Stimulated activated memory B cell treated with anti-CD40 and anti-IgM and Interleukin-4, amounts not matched to agents 10 μg/mL and 1 μg/mL and 100 μg/mL, for 72 hours (primary cell): ENCODE results near the gene UQCRC2.
"Not testable (repeated sequence)": the region's sequence is repeated elsewhere in the genome, so short reads cannot be mapped to it uniquely, and the experiment has no call there.

ENCODE experiments used
- ATAC-seq: fragments of 150-1000 bp; cut with Tn5 transposase; 2 replicates; pipeline ENCODE4 v1.10.0; 2021
- H3K27ac Mint-ChIP-seq: one replicate; pipeline ENCODE4 v1.8.0; 2022; ENCODE audit warnings: mild to moderate bottlenecking, mixed read lengths
- H3K27me3 Mint-ChIP-seq: one replicate; pipeline ENCODE4 v1.8.0; 2022; ENCODE audit warnings: mixed read lengths
- H3K36me3 Mint-ChIP-seq: one replicate; pipeline ENCODE4 v1.8.0; 2022; ENCODE audit warnings: mixed read lengths
- H3K4me1 Mint-ChIP-seq: one replicate; pipeline ENCODE4 v1.8.0; 2022; ENCODE audit warnings: mixed read lengths
- H3K4me3 Mint-ChIP-seq: one replicate; pipeline ENCODE4 v1.8.0; 2022; ENCODE audit warnings: mild to moderate bottlenecking, moderate library complexity, mixed read lengths
- H3K9me3 Mint-ChIP-seq: one replicate; pipeline ENCODE4 v1.8.0; 2022; ENCODE audit warnings: mixed read lengths

UQCRC2 gene

GRCh38 chr16:21994856-21995465 is 41.8 kb downstream of the UQCRC2 start:
- Mint-ChIP-seq H3K9me3 (no peaks in the 10 kb centered on the region), H3K27me3 (no peaks in the 10 kb centered on the region), H3K4me3 (no peak overlapping the region), H3K36me3 (no peaks in the 10 kb centered on the region), H3K4me1 (no peaks in the 10 kb centered on the region), H3K27ac (no peak overlapping the region)
- no peak for ATAC-seq

DNA sequence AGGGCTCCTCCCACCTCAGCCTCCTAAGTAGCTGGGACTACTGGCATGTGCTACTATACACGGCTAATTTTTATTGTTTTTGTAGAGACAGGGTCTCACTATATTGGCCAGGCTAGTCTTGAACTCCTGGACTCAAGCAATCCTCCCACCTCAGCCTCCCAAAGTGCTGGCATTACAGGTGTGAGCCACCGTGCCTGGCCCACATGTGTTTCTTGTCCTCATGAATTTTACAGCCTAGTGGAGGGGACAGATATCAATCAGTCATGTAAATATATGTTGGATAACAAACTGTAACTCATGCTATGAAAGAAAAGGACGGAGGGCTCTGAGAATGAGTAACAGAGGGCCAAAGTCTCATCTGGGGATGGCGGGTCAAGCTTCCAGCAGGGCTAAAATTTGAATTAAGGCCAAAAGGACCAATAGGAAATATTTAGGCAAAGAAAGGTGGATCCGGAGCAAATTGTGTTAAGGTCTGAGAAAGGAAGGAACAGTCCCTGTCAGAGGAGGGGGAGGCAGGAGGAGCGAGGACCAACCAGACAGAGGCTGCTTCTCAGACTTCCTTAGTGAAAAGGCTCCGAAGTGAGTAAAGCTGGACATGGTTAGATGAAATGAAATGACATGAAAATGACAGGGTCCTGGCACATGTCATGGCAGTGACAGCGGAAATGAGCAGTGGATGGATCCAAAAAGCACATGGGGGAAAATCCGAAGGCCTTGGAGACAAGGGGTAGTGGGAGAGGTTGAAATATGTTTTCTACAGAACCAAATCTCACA is 43.9 kb downstream of the UQCRC2 start:
- Mint-ChIP-seq H3K27me3 (no peaks in the 10 kb centered on the region), H3K9me3 (no peaks in the 10 kb centered on the region), H3K27ac (no peak overlapping the region), H3K36me3 (no peaks in the 10 kb centered on the region), H3K4me3 (no peak overlapping the region), H3K4me1 (peaks cover 12% of the 10 kb centered on the region)
- ATAC-seq, result no peak

DNA sequence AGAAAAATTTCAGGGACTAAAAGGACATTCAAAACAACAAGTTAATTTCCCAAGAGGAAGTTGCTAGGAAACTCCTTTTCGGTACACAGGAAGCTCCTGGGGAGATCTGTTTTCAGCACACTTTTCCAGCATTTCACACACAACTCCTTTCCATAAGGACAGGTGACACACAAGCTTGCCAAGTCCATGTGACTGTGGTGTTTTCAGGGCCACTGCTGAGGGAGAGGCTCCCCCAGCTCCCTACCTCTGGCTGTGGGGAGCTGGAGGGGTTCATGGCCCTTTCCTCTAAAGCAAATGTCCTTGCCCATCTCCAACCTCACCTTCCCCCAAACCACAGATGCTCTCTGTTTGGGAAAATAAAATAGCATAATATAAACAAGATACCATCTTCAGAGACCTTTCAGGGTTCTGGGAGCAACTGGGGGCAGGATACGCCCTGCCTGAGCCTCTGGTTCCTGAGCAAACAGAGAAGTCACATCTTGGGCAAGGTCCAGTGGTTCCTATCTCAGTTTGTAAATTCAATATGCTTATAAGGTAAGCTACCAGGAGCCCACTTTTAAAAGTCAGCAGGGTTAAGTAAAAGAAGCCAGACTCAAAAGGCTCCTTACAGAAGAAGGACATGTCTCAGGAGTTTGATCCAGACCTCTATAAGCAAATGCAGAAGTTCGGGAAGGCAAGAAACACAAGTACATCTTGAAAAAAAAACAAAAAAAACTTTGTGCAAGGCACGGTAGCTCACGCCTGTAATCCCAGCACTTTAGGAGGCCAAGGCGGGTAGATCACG is 44.7 kb downstream of the UQCRC2 start:
- H3K27ac Mint-ChIP-seq, result no peak overlapping the region
- H3K4me3 Mint-ChIP-seq, result no peak overlapping the region
- no peaks in the 10 kb centered on the region for H3K9me3 Mint-ChIP-seq
- no peaks in the 10 kb centered on the region for H3K27me3 Mint-ChIP-seq
- H3K36me3 Mint-ChIP-seq, result no peaks in the 10 kb centered on the region
- peaks cover 12% of the 10 kb centered on the region for H3K4me1 Mint-ChIP-seq
- ATAC-seq, result no peak

GRCh38 chr16:22001591-22001990 is 48.4 kb downstream of the UQCRC2 start:
- no peaks in the 10 kb centered on the region for H3K9me3 Mint-ChIP-seq
- peaks cover 14% of the 10 kb centered on the region for H3K4me1 Mint-ChIP-seq
- no peak for ATAC-seq
- no peaks in the 10 kb centered on the region for H3K36me3 Mint-ChIP-seq
- peak overlapping the region; percentile 61 for H3K27ac Mint-ChIP-seq
- H3K4me3 Mint-ChIP-seq, result no peak overlapping the region
- no peaks in the 10 kb centered on the region for H3K27me3 Mint-ChIP-seq

DNA sequence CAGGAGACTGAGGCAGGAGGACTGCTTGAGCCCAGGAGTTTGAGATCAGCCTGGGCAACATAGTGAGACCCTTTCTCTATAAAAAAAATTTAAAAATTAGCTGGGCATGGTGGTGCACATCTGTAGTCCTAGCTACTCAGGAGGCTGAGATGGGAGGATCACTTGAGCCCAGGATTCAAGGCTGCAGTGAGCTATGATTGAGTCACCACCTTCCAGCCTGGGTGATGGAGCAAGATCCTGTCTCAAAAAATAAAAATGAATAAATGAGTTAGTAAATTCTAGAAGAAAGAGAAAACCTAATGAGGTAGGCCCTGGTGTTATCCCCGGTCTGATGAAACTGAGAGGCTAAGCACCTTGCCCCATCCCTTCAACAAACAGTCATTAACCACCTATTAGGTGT is 48.9 kb downstream of the UQCRC2 start:
- H3K9me3 Mint-ChIP-seq, H3K27ac Mint-ChIP-seq: not testable (repeated sequence)
- H3K4me1 Mint-ChIP-seq, result peaks cover 18% of the 10 kb centered on the region

GRCh38 chr16:22003195-22003594 is 50.0 kb downstream of the UQCRC2 start:
- Mint-ChIP-seq H3K27me3 (no peaks in the 10 kb centered on the region), H3K27ac (no peak overlapping the region), H3K36me3 (no peaks in the 10 kb centered on the region), H3K4me3 (no peak overlapping the region), H3K9me3 (no peaks in the 10 kb centered on the region), H3K4me1 (peaks cover 25% of the 10 kb centered on the region)
- ATAC-seq, result no peak

More for the DNA sequence above, 48.9 kb downstream of the UQCRC2 start:
- H3K36me3 Mint-ChIP-seq, H3K4me3 Mint-ChIP-seq, H3K27me3 Mint-ChIP-seq, ATAC-seq: not testable (repeated sequence)

DNA sequence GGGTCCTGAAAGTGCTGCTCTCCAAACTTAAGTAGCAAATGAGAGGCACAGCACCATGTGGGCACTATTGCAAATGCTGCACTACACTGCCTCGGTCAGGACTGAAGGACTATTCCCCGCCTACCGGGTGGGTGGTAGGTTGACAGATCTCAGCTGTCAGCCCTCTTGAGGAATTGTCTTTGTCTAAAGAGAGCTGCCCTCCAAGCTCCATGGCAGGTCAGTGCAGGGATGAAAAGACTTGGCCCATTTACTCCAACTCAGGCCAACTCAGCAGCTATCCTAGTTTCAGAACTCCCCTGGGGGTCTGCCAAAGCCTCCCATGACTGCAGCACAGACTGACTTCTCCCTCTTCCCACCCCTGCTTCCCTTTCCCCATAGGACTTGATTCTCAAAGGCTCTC is 51.2 kb downstream of the UQCRC2 start:
- no peaks in the 10 kb centered on the region for H3K27me3 Mint-ChIP-seq
- H3K4me3 Mint-ChIP-seq, result no peak overlapping the region
- no peak for ATAC-seq
- no peaks in the 10 kb centered on the region for H3K36me3 Mint-ChIP-seq
- no peaks in the 10 kb centered on the region for H3K9me3 Mint-ChIP-seq
- H3K4me1 Mint-ChIP-seq, result peaks cover 36% of the 10 kb centered on the region
- H3K27ac Mint-ChIP-seq, result no peak overlapping the region

DNA sequence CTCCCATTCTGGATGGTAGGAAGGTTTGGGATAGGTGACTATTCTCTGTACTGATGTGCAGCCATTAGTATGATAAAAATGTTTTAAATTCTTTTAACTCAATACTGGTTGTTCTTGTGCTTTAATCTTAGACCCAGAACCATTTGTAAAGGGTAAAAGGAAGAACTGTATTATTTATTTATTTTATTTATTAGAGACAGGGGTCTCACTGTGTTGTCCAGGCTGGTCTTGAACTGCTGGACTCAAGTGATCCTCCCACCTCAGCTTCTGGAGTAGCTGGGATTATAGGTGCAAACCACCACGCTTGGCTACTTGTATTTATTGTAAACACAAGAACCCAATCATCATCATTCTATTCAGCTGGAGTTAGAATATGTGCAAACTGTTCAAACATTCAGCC is 52.6 kb downstream of the UQCRC2 start:
- no peaks in the 10 kb centered on the region for H3K27me3 Mint-ChIP-seq

DNA sequence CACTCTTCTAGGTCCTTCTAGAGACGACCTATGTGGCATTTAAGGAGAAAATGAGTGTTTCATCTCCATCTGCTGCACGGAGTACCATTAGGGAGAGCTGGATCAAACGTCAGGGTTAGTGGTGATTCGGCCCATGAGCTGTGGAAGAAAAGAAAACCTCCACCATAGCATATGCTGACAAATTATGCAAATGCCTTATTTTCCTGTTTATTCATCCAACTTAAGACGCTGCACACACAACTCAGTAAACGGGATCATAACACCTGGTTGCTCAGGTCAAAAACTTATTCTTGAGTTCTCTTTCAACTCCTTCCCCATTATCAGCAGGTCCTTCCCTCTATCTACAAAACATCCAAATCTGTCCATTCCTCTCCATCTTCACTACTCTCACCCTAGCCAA is 53.5 kb downstream of the UQCRC2 start:
- H3K27ac Mint-ChIP-seq, result peak overlapping the region; percentile 85
- peaks cover 6% of the 10 kb centered on the region for H3K36me3 Mint-ChIP-seq
- peak overlapping the region; percentile 94 for H3K4me3 Mint-ChIP-seq

More for the DNA sequence above, 52.6 kb downstream of the UQCRC2 start:
- H3K4me1 Mint-ChIP-seq, result peaks cover 41% of the 10 kb centered on the region
- H3K27ac Mint-ChIP-seq, result no peak overlapping the region
- H3K9me3 Mint-ChIP-seq, result no peaks in the 10 kb centered on the region
- H3K4me3 Mint-ChIP-seq, result no peak overlapping the region
- peaks cover 6% of the 10 kb centered on the region for H3K36me3 Mint-ChIP-seq
- ATAC-seq, result no peak

GRCh38 chr16:22007159-22007508 is 54.0 kb downstream of the UQCRC2 start:
- H3K9me3 Mint-ChIP-seq, result no peaks in the 10 kb centered on the region
- ATAC-seq, result no peak

More for the DNA sequence above, 53.5 kb downstream of the UQCRC2 start:
- no peak for ATAC-seq
- no peaks in the 10 kb centered on the region for H3K27me3 Mint-ChIP-seq
- H3K9me3 Mint-ChIP-seq, result no peaks in the 10 kb centered on the region
- H3K4me1 Mint-ChIP-seq, result peaks cover 42% of the 10 kb centered on the region

GRCh38 chr16:22007509-22008214 is 54.5 kb downstream of the UQCRC2 start, which contains the start of gene MOSMO:
TSS of gene MOSMO (plus strand) at chr16:22008111. CDS start at chr16:22008302, 191 bp downstream.
- peak within 1 kb of the TSS; percentile 85 for H3K27ac Mint-ChIP-seq
- H3K27me3 Mint-ChIP-seq, result no peaks in the 10 kb centered on the region
- H3K9me3 Mint-ChIP-seq, result no peaks in the 10 kb centered on the region
- peak; percentile 94 for ATAC-seq
- H3K36me3 Mint-ChIP-seq, result peaks cover 6% of the 10 kb centered on the region
- peak within 1 kb of the TSS; percentile 94 for H3K4me3 Mint-ChIP-seq
- H3K4me1 Mint-ChIP-seq, result peaks cover 51% of the 10 kb centered on the region

More at GRCh38 chr16:22007159-22007508, 54.0 kb downstream of the UQCRC2 start:
- Mint-ChIP-seq H3K4me1 (peaks cover 46% of the 10 kb centered on the region), H3K36me3 (peaks cover 6% of the 10 kb centered on the region), H3K27me3 (no peaks in the 10 kb centered on the region), H3K27ac (peak overlapping the region; percentile 85), H3K4me3 (peak overlapping the region; percentile 94)

GRCh38 chr16:22008215-22009059 is 55.3 kb downstream of the UQCRC2 start:
- no peaks in the 10 kb centered on the region for H3K9me3 Mint-ChIP-seq
- H3K27ac Mint-ChIP-seq, result peak overlapping the region; percentile 85
- peaks cover 59% of the 10 kb centered on the region for H3K4me1 Mint-ChIP-seq

GRCh38 chr16:22010902-22011301 is 57.7 kb downstream of the UQCRC2 start:
- Mint-ChIP-seq H3K4me1 (peaks cover 74% of the 10 kb centered on the region), H3K27me3 (no peaks in the 10 kb centered on the region), H3K27ac (peak overlapping the region; percentile 7), H3K9me3 (no peaks in the 10 kb centered on the region), H3K4me3 (no peak overlapping the region), H3K36me3 (peaks cover 6% of the 10 kb centered on the region)
- ATAC-seq, result no peak

More at GRCh38 chr16:22008215-22009059, 55.3 kb downstream of the UQCRC2 start:
- H3K4me3 Mint-ChIP-seq, result peak overlapping the region; percentile 93
- H3K36me3 Mint-ChIP-seq, result peaks cover 6% of the 10 kb centered on the region
- no peaks in the 10 kb centered on the region for H3K27me3 Mint-ChIP-seq
- ATAC-seq, result peak; percentile 63

DNA sequence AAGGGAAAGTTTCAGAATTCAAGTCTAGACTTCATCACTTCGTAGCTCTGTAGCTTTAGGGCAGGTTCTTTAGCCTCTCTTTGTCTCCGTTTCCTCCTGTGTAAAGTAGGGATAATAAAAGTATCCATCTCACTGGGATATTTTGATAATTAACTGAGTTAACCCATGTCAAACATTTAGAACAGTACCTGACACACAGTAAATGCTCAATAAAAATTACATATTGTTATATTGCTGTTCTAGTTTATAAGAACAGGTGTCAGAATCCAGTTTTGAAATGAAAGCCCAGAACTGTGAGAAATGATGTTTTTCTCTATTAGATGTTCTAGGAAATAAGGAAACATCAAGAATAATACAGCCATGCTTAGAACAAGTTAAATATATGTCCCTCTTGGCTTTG is 59.1 kb downstream of the UQCRC2 start:
- Mint-ChIP-seq H3K27me3 (no peaks in the 10 kb centered on the region), H3K9me3 (no peaks in the 10 kb centered on the region), H3K36me3 (peaks cover 6% of the 10 kb centered on the region), H3K4me3 (no peak overlapping the region), H3K4me1 (peaks cover 77% of the 10 kb centered on the region), H3K27ac (no peak overlapping the region)
- ATAC-seq, result no peak
